Activated CD8-positive, alpha-beta memory T cell treated with anti-CD3 and anti-CD28 coated beads for 1 hour (primary cell): Measurements from ENCODE around the gene SMAD7.
A peak's percentile ranks its signal among the peaks of the same experiment; 100 is the strongest.

Experiments used
- DNase-seq, 2 donors: peaks; one replicate each; pipeline ENCODE4 v3.0.0-alpha.2; 2020; ENCODE audit warnings: low read depth in 1 of 2; ENCODE audit errors: extremely low read depth in 1 of 2

Gene SMAD7

GRCh38 chr18:48986851-48987761, 36.3 kb upstream of the SMAD7 start:
- DNase-seq = no peak

- DNase-seq = no peak
Observed at GRCh38 chr18:48985161-48985560, 34.4 kb upstream of the SMAD7 start.

GRCh38 chr18:48983793-48984437, 33.1 kb upstream of the SMAD7 start:
- DNase-seq = no peak

- no peak for DNase-seq
Observed at GRCh38 chr18:48982266-48982665, 31.5 kb upstream of the SMAD7 start.

- no peak for DNase-seq
Observed at GRCh38 chr18:48979944-48980890, 29.5 kb upstream of the SMAD7 start.

GRCh38 chr18:48977914-48978313, 27.1 kb upstream of the SMAD7 start:
- DNase-seq = no peak

GRCh38 chr18:48975817-48976649, 25.3 kb upstream of the SMAD7 start:
- DNase-seq = peak in 1 of 2 donors; percentile 33

GRCh38 chr18:48975120-48975816, 24.5 kb upstream of the SMAD7 start:
- DNase-seq = no peak

GRCh38 chr18:48974304-48975119, 23.7 kb upstream of the SMAD7 start:
- DNase-seq = no peak

GRCh38 chr18:48973731-48974130, 23.0 kb upstream of the SMAD7 start:
- DNase-seq = no peak

GRCh38 chr18:48968412-48969215, 17.8 kb upstream of the SMAD7 start:
- no peak for DNase-seq

GRCh38 chr18:48967545-48967944, 16.8 kb upstream of the SMAD7 start:
- no peak for DNase-seq

GRCh38 chr18:48966523-48966922, 15.8 kb upstream of the SMAD7 start:
- no peak for DNase-seq

- DNase-seq = no peak
Observed at GRCh38 chr18:48963586-48964470, 13.1 kb upstream of the SMAD7 start.

- no peak for DNase-seq
Observed at GRCh38 chr18:48962994-48963561, 12.3 kb upstream of the SMAD7 start.

- DNase-seq = no peak
Observed at GRCh38 chr18:48962252-48962993, 11.7 kb upstream of the SMAD7 start.
